ENCODE results near the gene PRKCD.
"Not testable (repeated sequence)": the region's sequence is repeated elsewhere in the genome, so short reads cannot be mapped to it uniquely, and the experiment has no call there.

PRKCD gene

GRCh38 chr3:53140847-53141845, 19.9 kb upstream of the PRKCD start:
- FAIRE-seq, result no peak

- FAIRE-seq, result no peak
Measured at GRCh38 chr3:53142986-53143385, 18.0 kb upstream of the PRKCD start.

GRCh38 chr3:53144446-53144845, 16.6 kb upstream of the PRKCD start:
- no peak for FAIRE-seq

- FAIRE-seq, result no peak
Measured at GRCh38 chr3:53144862-53145712, 15.9 kb upstream of the PRKCD start.

GRCh38 chr3:53145713-53146080, 15.3 kb upstream of the PRKCD start:
- no peak for FAIRE-seq

GRCh38 chr3:53146319-53146891, 14.6 kb upstream of the PRKCD start:
- FAIRE-seq, result no peak

- FAIRE-seq, result no peak
Measured at GRCh38 chr3:53147151-53147902, 13.7 kb upstream of the PRKCD start.

GRCh38 chr3:53147903-53148400, 13.1 kb upstream of the PRKCD start:
- FAIRE-seq, result no peak

- FAIRE-seq, result no peak
Measured at GRCh38 chr3:53149006-53149690, 11.9 kb upstream of the PRKCD start.

- FAIRE-seq, result no peak
Measured at GRCh38 chr3:53149699-53150098, 11.3 kb upstream of the PRKCD start.

GRCh38 chr3:53150247-53151085, 10.5 kb upstream of the PRKCD start:
- no peak for FAIRE-seq

- FAIRE-seq, result not testable (repeated sequence)
Measured at GRCh38 chr3:53151086-53151438, 9.9 kb upstream of the PRKCD start.

GRCh38 chr3:53151465-53151864, 9.5 kb upstream of the PRKCD start:
- no peak for FAIRE-seq

- FAIRE-seq, result no peak
Measured at GRCh38 chr3:53151870-53152660, 8.9 kb upstream of the PRKCD start.

GRCh38 chr3:53153264-53153823, 7.7 kb upstream of the PRKCD start:
- no peak for FAIRE-seq

GRCh38 chr3:53153980-53154379, 7.0 kb upstream of the PRKCD start:
- FAIRE-seq, result no peak

- FAIRE-seq, result no peak
Measured at GRCh38 chr3:53154881-53155285, 6.1 kb upstream of the PRKCD start.

GRCh38 chr3:53155760-53156159, 5.2 kb upstream of the PRKCD start:
- no peak for FAIRE-seq

- no peak for FAIRE-seq
Measured at GRCh38 chr3:53156368-53156834, 4.6 kb upstream of the PRKCD start.
